Astrocyte (in vitro differentiated cells and primary cell): ENCODE measurements around the gene UGT1A1.

Experiments used
- CTCF ChIP-seq: IDR thresholded peaks from 2 replicates; pipeline ENCODE4 v1.5.1; 2011; ENCODE audit warnings: low read depth, mild to moderate bottlenecking, inconsistent platforms, low read length, moderate library complexity; ENCODE audit not compliant: insufficient read depth
- EZH2 ChIP-seq: IDR thresholded peaks from 2 replicates; pipeline ENCODE4 v1.6.1; 2012; ENCODE audit warnings: mild to moderate bottlenecking, low read length, inconsistent platforms; ENCODE audit not compliant: insufficient read depth

GRCh38 chr2:233780771-233781170 lies 20.7 kb downstream of the UGT1A1 start:
- TF ChIP-seq CTCF: no peak
- no peak for TF ChIP-seq EZH2
